Glomerular visceral epithelial cell (primary cell): ENCODE measurements around the gene ZNF750.

ENCODE experiments used
- DNase-seq: peaks from one replicate; pipeline ENCODE4 v3.0.0-alpha.2; 2016; ENCODE audit errors: extremely low spot score

The ZNF750 gene

DNA sequence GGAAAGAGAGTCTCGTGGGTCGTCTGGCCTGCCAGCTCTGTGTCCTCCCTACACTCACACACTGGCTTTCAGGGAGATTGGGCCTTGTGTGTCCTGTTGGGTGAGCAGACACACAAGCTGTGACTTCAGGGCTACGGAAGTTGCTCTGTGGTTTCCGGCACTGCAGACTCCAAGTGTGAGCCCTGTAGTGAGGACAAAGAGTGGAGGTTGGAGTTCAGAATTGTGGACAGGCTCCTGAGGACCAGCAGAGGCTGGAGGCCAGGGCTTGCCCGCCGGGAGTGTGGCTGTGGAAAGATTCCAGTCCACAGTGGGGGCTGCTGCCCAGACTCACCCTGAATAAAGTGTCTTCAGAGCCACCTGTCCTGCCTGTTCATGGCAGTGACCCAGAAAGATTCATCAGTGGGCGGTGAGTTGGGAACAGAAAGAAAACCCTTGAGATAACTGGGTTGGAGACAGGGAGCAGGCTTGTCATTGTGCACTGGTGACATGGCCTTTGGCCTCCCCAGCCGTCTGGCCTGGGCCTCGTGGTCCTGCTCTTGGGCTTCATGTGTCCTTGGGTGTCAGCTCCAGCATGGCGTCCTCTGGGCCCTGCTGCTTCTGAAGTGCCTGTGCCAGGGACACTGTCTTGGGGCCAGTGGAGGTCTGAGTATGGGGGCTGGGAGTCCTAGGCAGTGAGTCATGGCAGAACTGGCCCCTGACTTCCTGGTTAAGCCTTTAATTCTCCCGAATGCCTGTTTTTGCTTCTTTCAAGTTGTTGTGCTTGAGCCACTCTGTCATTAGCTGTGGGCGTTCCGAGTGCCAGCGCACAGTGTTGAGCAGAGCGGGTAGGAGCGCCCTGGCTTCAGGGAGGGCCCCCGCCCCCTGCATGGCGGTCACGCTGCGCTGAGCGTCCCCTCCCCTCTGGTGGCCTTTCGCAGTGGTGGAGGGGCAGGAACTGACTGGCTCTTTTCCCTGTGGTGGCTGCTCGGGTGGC is 19.9 kb upstream of the ZNF750 start:
- peak; percentile 78 for DNase-seq

DNA sequence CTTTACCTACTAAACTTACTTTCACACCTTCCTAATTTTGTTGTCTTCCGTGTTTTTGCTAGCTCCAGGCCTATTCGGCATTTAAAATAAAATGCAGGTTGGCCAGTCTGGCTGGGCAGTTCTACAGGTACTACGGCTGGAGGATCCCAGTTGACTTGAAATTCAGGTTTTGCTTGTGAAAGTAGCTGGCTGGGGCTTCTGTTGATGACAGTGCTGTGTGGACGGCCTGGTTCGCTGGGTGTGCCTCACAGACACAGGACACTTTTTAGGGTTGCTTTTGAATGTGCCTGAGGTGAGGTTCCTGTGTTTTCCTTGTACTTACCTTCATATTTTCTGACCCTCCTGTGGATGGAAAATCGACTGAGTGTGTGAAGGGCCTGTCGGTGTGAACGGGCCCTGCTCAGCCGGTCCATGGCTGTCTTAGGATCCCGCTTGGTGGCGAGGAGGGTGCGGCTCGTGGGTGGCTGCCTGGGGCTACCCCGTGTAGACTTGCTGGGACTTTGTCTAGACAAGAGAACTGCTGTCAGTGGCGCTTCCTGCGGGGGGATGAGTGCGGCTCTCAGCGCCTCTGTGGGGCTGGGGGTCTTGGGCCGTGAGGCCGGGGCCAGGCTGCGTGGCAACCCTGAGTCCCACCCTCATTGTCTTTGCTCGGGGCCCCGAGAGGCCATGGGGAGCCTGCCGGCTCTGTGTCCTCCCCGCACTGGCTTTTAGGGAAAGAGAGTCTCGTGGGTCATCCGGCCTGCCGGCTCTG is 18.7 kb upstream of the ZNF750 start:
- DNase-seq = no peak

DNA sequence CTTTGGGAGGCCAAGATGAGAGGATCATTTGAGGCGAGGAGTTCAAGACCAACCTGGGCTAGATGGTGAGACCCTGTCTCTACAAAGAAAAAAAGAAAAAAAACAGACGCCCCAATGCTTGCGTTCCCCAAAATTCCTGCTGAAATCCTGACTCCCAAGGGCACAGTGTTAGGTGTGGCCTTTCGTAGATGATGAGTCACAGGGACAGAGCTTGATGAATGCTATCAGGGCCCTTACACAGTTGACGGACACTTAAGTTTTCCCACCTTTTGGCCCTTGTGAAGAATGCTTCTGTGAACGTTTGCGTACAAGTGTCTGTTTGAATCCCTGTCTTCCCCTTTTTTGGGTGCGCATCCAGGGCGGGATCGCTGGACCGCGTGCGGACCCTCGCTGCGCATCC is 16.5 kb upstream of the ZNF750 start:
- DNase-seq = no peak

GRCh38 chr17:82854226-82854625 is 14.4 kb upstream of the ZNF750 start:
- DNase-seq = no peak

DNA sequence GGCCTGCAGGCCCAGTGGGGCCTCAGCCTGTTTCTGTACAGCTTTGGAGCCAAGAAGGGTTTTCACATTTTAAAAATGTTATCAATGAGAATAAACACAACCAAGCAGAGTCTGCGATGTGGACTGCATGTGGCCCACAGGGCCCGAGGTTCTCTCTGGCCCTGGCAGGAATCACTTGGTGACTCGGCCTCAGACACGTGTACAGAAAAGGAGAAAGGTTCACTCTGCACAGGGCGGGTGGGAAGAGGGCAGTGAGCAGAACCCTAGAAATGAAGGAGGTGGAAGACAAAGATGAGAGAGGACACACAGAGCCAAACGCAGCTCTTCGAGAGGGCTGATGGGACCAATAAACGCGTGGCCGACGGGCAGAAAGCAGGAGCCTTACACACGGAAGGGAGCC is 11.6 kb upstream of the ZNF750 start:
- no peak for DNase-seq

- DNase-seq = no peak
Observed at GRCh38 chr17:82849076-82849945, 9.5 kb upstream of the ZNF750 start.

GRCh38 chr17:82848022-82848592 is 8.3 kb upstream of the ZNF750 start:
- peak; percentile 23 for DNase-seq

DNA sequence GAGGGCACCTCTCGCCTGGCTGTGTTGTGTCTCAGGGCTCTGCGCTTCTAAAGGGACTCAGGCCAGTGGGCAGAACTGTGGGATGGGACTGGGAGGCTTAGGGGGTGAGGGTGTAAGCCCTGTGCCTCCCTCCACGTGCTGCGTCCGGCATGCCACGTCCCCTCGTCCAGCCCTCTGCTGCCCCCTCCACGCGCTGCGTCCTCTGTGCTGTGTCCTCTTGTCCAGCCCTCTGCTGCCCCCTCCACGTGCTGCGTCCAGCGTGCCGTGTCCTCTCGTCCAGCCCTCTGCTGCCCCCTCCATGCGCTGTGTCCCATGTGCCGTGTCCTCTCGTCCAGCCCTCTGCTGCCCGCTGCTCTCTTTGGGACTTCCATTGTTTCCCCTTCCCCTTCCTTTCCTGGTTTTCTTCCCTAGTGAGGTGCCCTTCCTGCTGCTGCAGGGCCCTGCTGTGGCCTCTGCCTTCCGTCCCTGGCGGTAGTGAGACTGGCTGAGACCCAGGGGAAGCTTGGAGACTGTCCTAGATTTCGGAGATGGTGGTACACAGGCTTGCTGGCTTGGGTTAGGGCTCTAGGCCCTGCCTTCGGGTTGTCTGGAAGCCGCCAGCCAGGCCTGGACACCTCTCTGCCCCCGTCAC is 6.4 kb upstream of the ZNF750 start:
- no peak for DNase-seq

DNA sequence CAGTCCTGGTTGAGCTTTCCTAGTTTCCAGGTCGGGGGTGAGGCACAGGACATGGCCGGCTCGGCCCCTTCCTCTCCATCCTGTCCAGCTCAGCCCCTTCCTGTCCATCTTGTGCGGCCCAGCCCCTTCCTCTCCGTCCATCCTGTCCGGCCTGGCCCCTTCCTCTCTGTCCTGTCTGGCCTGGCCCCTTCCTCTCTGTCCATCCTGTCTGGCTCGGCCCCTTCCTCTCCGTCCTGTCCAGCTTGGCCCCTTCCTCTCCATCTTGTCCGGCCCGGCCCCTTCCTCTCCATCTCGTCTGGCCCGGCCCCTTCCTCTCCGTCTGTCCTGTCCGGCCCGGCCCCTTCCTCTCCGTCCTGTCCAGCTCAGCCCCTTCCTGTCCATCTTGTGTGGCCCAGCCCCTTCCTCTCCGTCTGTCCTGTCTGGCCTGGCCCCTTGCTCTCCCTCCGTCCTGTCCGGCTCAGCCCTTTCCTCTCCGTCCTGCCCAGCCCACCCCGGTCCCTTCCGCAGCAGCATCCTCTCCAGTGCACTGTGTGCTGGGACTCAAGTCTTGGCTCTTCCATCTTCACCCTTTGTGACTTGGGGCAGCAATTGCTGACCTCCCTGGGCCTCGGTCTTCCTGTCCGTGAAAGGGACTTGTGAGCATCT is 5.5 kb upstream of the ZNF750 start:
- DNase-seq = no peak

DNA sequence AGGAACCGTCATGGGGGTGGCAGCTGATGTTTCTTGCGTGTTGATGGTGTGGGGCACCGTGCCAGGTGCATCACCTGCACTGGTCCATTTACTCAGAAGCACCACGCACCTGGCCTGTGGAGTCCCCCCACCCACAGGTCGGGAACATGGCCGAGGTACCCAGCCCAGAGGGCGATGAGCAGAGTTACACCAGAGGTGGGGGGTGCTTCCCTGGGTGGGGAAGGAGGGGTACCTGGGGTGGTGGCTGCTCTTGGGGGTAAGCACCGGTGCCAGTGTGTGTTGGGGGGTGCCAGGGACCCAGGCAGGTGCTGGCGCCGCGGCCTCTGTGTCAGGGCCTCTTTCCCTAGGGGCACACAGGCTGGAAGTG is 5.0 kb upstream of the ZNF750 start:
- DNase-seq = no peak

GRCh38 chr17:82843904-82844680 is 4.3 kb upstream of the ZNF750 start:
- no peak for DNase-seq

- DNase-seq = no peak
Observed at GRCh38 chr17:82841921-82842596, 2.2 kb upstream of the ZNF750 start.

- no peak for DNase-seq
Observed at GRCh38 chr17:82840431-82840831, 609 bp upstream of the ZNF750 start.

DNA sequence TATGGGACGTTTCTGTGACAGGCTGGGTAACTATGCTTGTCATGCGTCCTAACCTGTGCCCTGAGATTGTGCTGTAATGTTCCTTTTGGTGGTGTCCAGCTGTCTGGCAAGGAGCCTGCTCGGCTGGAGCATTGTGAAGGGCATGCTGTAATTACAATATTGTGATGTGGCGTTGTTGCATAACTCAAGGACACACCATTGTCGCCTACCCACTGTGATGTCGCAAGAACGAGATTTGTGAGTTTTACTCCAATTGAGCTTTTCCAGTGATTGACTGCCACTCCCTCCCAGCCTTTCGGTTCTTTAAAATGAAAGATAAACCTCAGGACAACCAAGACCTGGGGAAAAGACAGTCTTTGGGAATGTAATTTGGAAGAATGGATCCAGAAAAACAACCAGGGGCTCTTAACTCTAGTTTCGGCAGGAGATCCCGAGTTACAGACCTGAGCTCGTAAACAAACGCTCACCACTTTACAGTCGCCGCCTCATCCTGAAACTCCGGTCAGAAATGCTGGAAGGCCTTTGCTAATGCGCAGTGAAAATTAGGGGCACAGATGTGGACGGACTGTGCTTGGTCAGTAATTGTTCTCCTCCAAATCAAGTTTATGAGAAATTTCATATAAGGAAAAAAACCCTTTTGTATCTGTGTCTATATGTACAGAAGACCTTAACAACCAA is 1.3 kb downstream of the ZNF750 start:
- DNase-seq = no peak

DNA sequence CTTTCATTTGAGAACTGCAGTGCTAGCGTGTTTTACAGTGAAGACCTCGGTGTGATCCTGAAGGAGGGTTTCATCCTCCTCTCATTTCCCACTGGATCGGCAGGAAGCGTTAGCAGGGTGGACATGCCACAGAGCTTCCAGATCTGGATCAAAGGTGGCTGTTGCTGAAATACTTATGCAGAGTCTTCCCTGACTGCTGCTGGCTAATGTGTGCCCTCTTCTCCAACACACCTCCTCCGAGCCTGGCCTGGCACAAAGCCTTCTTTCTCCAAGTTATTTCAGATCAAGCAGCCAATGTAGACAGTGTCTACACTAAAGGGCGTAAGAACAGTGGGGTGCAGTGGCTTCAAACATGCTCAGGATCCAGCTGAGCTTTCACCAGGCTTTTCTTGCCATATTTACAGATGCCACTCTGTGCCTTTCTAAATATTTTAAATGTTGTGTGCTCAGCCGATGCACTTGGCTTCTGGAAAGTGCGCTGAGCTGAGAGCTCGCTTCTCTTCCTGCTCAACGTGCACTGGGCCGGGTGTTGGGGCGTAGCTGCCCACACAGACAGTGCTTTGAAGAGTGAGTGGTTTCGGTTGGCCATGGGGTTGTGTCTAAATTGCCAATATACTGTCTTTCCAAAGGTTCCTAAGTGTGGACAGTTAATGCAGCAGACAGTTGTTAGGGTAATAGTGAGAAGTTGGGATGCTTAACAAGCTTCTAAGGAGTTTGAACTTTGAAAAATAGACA is 2.1 kb downstream of the ZNF750 start:
- DNase-seq = no peak

GRCh38 chr17:82836823-82837357 is 2.9 kb downstream of the ZNF750 start:
- no peak for DNase-seq

DNA sequence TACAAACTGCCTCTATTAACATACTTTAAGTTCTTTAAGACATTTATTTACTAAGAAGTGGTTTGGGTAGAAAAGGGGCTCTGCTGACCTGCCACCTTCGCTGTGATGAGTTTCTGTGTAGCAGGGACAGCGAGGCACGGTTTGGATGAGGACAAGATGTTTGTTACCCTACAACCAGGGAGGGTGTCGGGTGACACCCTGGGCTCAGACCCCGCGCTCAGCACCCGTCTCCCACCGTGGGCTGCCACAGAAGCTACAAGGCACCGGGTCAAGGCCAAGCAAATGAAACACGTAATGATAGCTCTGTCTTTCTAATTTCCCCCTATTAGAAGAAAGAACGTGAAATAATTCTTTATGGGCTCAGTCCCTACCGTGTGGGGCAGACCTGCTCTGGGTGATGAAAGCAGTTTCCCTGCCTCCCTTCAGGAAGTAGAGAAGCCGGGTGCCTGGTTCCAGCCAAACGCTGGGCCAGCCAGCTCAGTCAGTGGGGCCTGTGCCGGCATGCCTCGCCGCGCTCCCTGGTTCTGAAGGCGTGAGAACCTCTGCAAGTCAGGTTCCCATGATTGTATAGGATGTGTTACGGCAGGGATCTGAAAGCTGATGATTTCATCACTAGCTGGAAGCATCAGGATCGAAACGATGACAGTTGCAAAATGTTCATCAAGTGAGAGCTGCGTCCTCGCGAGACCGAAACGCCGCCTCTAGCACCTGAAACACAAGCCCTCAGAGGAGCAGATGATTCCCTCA is 3.9 kb downstream of the ZNF750 start:
- no peak for DNase-seq
